Kasumi-1 (cell line): ENCODE data around the gene FAM117A.
A peak's percentile ranks its signal among the peaks of the same experiment; 100 is the strongest.
"Not testable (repeated sequence)": the region's sequence is repeated elsewhere in the genome, so short reads cannot be mapped to it uniquely, and the experiment has no call there.

ENCODE experiments used
- DNase-seq, 2 experiments: peaks; one replicate each; lab custom pipeline; 2025; lab: John Stamatoyannopoulos, UW

Gene FAM117A

GRCh38 chr17:49739641-49740271 is 24.2 kb downstream of the FAM117A start:
- peak; percentile 78 to 82 for DNase-seq

GRCh38 chr17:49738456-49739163 is 25.3 kb downstream of the FAM117A start:
- no peak for DNase-seq

GRCh38 chr17:49734515-49735490 is 29.1 kb downstream of the FAM117A start:
- DNase-seq: no peak

- DNase-seq: no peak
These were observed 32.5 kb downstream of the FAM117A start for GRCh38 chr17:49731435-49731831.

GRCh38 chr17:49730785-49731434 is 33.0 kb downstream of the FAM117A start:
- no peak for DNase-seq

GRCh38 chr17:49730078-49730784 is 33.7 kb downstream of the FAM117A start:
- DNase-seq: no peak

- no peak for DNase-seq
These were observed 34.9 kb downstream of the FAM117A start for GRCh38 chr17:49729069-49729468.

GRCh38 chr17:49728425-49728824 is 35.5 kb downstream of the FAM117A start:
- no peak for DNase-seq

- no peak for DNase-seq
These were observed 36.6 kb downstream of the FAM117A start for GRCh38 chr17:49727380-49727779.

GRCh38 chr17:49725452-49726130 is 38.3 kb downstream of the FAM117A start:
- no peak for DNase-seq

- DNase-seq: not testable (repeated sequence)
These were observed 39.4 kb downstream of the FAM117A start for GRCh38 chr17:49724552-49724951.

- peak; percentile 37 to 44 for DNase-seq
These were observed 40.5 kb downstream of the FAM117A start for GRCh38 chr17:49723423-49723822.

- DNase-seq: no peak
These were observed 41.9 kb downstream of the FAM117A start for GRCh38 chr17:49722066-49722465.

GRCh38 chr17:49717371-49717861 is 46.5 kb downstream of the FAM117A start:
- DNase-seq: no peak

- DNase-seq: no peak
These were observed 47.1 kb downstream of the FAM117A start for GRCh38 chr17:49716668-49717364.

GRCh38 chr17:49715717-49716279 is 48.1 kb downstream of the FAM117A start:
- DNase-seq: no peak

- no peak for DNase-seq
These were observed 48.7 kb downstream of the FAM117A start for GRCh38 chr17:49715216-49715615.

- no peak for DNase-seq
These were observed 55.3 kb downstream of the FAM117A start for GRCh38 chr17:49708515-49709183.
